ENCODE results near the gene ZNG1F.
"Not testable (repeated sequence)": the region's sequence is repeated elsewhere in the genome, so short reads cannot be mapped to it uniquely, and the experiment has no call there.

Gene ZNG1F

DNA sequence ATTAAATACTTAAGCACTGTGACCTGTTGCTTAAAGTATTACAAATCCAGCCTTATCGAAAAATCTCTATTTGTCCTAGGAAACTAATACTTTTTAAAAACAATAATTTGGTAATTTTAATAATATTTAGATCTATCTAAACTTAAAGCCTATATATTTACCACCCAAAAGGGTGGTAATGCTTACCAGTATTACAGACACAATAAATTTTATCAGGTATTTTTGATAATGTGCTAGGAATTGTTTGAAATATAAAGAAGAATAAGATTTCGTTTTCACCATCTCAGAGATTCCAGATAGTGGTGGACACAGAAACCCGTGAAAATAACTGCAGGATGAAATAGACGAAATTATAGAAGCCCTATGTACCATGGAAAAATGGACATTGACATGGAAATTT is 68.4 kb downstream of the ZNG1F start:
- not testable (repeated sequence) for DNase-seq

- DNase-seq, result not testable (repeated sequence)
Observed at GRCh38 chr9:41119719-41120118, 69.4 kb downstream of the ZNG1F start.

DNA sequence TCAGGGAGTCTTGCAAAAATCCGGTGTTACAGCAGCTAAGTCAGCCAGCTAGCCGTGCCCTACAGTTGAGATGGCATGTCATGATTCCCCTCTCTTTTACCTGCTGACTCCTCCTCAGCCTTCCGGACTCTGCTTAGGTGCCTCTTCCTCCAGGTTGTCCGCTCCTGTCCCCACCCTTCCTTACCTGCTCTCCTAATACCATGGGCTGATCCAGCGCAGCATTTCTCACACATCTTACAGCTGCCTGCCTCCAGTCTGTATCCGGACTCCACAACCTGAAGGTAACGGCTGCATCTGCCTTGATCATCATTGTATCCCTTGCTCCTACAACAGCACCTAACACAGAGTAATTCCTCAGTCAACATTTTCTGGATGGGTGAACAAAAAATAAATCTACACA is 69.8 kb downstream of the ZNG1F start:
- not testable (repeated sequence) for DNase-seq

DNA sequence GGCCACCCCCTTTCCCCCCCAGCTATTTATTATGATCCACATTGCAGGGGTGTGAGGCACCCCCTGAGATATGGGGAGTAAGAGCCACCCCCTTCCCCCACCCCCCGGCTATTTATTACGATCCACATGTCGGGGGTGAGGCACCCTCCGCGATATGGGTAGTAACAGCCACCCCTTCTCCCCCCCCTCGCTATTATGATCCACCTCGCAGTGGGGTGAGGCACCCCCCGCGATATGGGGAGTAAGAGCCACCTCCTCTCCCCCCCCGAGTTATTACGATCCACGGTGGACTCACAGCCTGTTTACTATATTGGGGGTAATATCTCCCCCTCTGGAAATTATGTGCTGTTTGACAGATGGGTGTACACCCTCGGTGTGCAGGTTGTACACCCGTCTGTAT is 75.8 kb downstream of the ZNG1F start:
- DNase-seq, result not testable (repeated sequence)

- DNase-seq, result not testable (repeated sequence)
Observed at GRCh38 chr9:41111414-41111813, 77.7 kb downstream of the ZNG1F start.

DNA sequence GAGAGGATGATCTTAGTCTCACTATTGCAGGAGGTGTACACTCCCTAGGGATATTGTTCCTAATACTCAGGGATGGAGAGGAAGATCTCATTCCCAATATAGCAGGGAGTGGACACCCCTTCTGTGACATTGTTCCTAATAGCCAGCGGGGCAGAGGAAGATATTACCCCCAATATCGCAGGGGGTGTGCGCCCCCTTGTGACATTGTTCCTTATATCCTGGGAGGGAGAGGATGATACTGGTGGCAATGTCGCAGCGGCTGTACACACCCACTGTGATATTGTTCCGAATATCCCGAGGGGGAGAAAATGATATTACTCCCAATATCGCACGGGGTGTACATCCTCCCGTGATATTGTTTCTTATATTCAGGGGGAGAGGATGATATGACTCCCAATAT is 78.2 kb downstream of the ZNG1F start:
- DNase-seq, result not testable (repeated sequence)

- not testable (repeated sequence) for DNase-seq
Observed at GRCh38 chr9:41109253-41109652, 79.9 kb downstream of the ZNG1F start.

DNA sequence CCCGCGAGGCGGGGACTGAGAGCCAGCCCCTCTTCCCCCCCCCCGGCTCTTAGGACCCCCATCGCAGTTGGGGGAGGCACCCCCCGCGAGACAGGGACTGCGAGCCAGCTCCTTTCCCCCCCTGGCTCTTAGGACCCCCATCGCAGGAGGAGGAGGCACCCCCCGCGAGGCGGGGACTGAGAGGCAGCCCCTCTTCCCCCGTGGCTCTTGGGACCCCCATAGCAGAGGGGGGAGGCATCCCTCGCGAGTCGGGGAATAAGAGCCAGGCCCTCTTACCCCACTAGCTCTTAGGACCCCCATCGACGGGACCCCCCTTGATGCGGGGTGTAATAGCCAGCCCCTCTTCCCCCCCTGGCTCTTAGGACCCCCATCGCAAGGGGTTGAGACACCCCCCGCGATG is 80.3 kb downstream of the ZNG1F start:
- DNase-seq, result not testable (repeated sequence)

- DNase-seq, result not testable (repeated sequence)
Observed at GRCh38 chr9:41106472-41107116, 82.5 kb downstream of the ZNG1F start.

DNA sequence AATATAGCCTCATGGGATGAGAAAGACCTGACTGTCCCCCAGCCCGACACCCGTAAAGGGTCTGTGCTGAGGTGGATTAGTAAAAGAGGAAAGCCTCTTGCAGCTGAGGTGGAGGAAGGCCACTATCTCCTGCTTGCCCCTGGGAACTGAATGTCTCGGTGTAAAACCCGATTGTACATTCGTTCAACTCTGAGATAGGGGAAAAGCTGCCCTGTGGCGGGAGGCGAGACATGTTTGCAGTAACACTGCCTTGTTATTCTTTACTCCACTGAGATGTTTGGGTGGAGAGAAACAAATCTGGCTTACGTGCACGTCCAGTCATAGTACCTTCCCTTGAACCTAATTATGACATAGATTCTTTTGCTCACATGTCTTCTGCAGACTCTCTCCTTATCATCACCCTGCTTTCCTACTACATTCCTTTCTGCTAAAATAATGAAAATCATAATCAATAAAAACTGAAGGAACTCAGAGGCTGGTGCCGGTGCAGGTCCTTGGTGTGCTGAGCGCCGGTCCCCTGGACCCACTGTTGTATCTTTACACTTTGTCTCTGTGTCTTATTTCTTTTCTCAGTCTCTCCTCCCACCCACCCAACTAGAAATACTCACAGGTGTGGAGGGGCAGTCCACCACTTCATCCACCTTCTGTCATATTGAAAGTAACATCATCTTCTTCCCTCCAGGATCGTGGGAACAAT is 83.4 kb downstream of the ZNG1F start:
- not testable (repeated sequence) for DNase-seq

DNA sequence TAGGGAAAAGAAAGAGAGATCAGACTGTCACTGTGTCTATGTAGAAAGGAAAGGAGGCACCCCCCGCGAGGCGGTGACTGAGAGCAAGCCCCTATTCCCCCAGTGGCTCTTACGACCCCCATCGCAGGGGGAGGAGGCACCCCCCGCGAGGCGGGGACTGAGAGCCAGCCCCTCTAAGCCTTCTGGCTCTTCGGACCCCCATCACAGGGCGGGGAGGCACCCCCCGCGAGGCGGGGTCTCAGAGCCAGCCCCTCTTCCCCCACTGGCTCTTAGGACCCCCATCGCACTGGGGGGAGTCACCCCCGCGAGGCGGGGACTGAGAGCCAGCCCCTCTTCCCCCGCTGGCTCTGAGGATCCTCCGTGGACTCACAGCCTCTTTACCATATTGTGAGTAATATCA is 84.6 kb downstream of the ZNG1F start:
- not testable (repeated sequence) for DNase-seq

GRCh38 chr9:41100508-41100907 is 88.6 kb downstream of the ZNG1F start:
- DNase-seq, result not testable (repeated sequence)

DNA sequence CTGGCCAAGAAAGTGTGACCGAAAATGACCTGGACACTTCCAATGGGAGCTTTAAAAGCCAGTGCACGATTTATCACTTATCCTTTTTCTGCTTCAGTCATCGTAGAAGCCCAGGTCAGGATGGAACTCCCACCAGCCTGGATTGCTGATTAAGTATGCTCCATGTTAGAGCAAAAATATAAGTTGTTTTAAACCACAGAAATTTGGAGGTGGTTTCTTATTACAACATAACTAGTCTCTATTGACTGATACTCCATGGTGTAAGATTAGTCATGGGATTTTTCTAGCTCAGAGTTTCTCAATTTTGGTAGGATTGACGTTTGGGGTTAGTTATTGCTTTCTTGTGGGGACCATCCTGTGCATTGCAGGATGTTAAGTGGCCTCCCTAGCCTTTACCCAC is 90.4 kb downstream of the ZNG1F start:
- not testable (repeated sequence) for DNase-seq

DNA sequence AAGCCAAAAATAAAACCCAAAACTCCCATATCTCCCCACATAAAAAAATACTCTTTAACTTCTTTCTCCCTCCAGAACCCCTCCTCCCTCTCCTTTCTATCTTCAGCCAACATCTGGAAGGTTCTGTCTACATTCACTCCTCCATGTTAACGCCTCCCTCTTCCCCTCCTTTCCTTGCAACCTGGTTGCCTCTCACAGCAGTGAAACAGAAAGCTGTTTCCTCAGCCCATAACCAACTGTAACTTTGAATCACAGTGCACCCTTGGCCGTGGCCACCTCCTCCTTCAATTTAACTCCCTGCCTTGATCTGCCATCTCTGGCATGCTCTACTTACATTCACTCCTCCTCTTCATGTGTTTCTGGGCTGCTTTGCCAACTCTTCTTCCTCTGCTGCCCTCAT is 94.1 kb downstream of the ZNG1F start:
- not testable (repeated sequence) for DNase-seq

- DNase-seq, result not testable (repeated sequence)
Observed at GRCh38 chr9:41094010-41094773, 94.9 kb downstream of the ZNG1F start.

DNA sequence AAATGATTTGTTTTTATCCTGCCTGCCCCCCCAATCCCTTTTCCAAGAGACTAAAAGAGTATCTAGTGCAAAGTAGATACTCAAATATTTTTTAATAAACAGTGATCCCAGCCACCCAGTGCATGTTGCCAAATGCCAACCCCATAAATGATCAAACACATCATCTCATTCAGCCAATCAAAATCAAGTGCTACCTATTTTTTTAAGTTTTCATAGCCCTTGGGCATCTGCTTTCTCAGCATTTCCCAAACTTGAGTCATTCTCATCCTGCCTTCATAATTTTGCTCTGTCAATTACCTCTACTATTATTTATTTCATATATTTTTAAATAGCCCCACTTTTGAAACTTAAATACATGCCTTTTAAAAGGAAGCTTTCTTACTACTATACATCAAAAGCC is 98.2 kb downstream of the ZNG1F start:
- not testable (repeated sequence) for DNase-seq

DNA sequence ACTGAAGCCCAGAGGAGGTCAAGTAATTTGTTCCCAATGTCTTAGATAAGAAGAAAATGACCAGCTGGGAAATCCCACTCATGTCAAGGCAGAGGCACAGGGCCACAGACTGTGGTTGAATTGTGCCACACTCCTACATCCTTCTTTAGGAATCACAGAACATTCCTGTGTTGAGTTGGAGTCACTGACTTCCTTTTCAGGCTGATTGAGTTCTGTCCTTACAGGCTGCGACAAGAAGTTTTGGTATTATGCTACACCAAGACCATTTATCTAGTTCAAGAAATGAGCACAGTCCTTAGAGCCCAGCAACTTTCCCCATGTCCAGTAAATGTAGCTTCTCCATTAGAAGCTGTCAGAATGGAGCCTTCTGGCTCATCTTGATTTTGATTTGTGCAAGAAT is 98.7 kb downstream of the ZNG1F start:
- not testable (repeated sequence) for DNase-seq

GRCh38 chr9:41088450-41089059 is 100.6 kb downstream of the ZNG1F start:
- not testable (repeated sequence) for DNase-seq

DNA sequence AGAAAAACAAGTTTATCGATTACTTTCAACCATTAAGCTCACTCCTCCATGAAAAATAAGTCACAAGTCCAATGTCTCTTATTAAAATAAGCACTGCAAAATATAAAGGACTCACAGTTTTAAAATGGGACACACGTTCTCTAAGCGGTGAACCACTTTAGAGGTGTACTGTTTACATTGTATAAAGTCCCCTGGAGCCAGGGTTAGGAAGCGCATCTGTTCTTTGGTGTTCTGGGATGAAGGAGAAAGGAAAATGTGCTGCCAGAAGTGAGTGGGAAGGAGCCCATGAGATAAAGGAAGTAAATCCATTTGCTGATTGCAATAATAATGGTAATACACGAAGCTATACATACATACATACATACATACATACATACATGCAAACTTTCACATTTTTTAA is 101.2 kb downstream of the ZNG1F start:
- DNase-seq, result not testable (repeated sequence)

DNA sequence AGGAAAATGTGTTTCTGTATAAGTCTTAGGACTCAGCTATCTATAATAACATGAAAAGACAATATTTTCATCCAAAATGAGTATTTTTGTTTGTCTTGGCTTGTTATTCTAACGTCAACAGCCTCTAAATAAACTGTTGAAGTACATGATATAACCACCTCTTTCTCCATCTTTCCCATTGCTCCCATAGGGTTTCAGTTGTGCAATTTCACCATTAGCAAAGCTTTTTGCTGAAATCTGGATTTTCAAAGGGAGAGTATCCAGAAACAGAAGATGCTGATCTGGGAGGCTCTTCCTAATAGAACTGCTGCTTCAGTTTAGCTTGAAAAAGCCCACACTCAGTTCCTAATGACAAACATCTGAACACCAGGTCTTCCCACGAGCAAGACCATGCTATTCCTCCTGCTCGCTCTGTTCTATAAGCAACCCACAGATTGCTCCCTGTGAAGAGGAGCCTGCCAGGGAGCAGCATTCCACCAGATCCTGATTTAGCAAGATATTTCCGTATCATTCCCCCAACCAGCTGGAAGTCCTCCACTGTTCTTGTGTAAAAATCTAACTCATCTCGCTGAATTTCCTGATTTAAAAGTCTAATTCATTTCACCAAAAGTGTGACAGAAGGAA is 101.8 kb downstream of the ZNG1F start:
- DNase-seq, result not testable (repeated sequence)

DNA sequence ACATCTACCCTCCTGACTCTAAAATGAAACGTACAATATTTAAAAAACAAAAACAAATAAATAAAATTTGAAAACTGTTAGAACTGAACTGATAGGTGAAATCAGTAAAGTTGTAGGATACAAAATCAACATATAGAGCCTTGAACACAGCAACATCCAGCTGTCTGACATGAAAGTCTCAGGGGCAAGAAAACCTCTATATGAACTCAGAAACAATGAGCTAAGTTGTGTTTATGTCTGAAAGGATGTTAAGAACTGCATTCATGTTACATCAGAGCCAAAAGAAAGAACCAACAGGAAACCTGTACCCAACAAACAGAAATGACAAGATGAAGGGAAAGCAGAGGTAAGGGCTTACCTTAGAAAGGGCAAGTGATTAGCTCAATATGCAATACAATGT is 102.4 kb downstream of the ZNG1F start:
- DNase-seq, result not testable (repeated sequence)

GRCh38 chr9:41086215-41086614 is 102.9 kb downstream of the ZNG1F start:
- not testable (repeated sequence) for DNase-seq

GRCh38 chr9:41082358-41082757 is 106.8 kb downstream of the ZNG1F start:
- not testable (repeated sequence) for DNase-seq
